Osteocyte (in vitro differentiated cells): Measurements from ENCODE around the gene DOCK2. TPM values are rescaled to one million over a fixed set of nuclear protein-coding genes. Genes with fewer than 3 reads are reported as not detected.
"Not testable (repeated sequence)": the region's sequence is repeated elsewhere in the genome, so short reads cannot be mapped to it uniquely, and the experiment has no call there.

Experiments used
- DNase-seq: peaks from one replicate; pipeline ENCODE4 v3.0.0; 2021; ENCODE audit warnings: mixed read lengths; ENCODE audit not compliant: unreplicated experiment; ENCODE audit errors: extremely low spot score
- H3K27ac Mint-ChIP-seq: one replicate; pipeline ENCODE4 v1.8.0; 2021; ENCODE audit warnings: mild to moderate bottlenecking, mixed read lengths; ENCODE audit not compliant: unreplicated experiment
- H3K27me3 Mint-ChIP-seq: one replicate; pipeline ENCODE4 v1.8.0; 2021; ENCODE audit warnings: mixed read lengths; ENCODE audit not compliant: unreplicated experiment
- H3K36me3 Mint-ChIP-seq: one replicate; pipeline ENCODE4 v1.8.0; 2021; ENCODE audit warnings: mixed read lengths; ENCODE audit not compliant: unreplicated experiment
- H3K4me1 Mint-ChIP-seq: one replicate; pipeline ENCODE4 v1.8.0; 2021; ENCODE audit warnings: mixed read lengths; ENCODE audit not compliant: unreplicated experiment
- H3K4me3 Mint-ChIP-seq: one replicate; pipeline ENCODE4 v1.8.0; 2021; ENCODE audit warnings: mild to moderate bottlenecking, moderate library complexity, mixed read lengths; ENCODE audit not compliant: unreplicated experiment
- H3K9me3 Mint-ChIP-seq: one replicate; pipeline ENCODE4 v1.8.0; 2021; ENCODE audit warnings: mixed read lengths; ENCODE audit not compliant: unreplicated experiment
- total RNA-seq: library from RNA; stranded (reverse); gene quantifications from 2 replicates; pipeline ENCODE4 v1.2.1, GENCODE V29; 2021
- TF ChIP-seq, protein P1 (sequence below): fragments of 200-600 bp; sonication (generic); IDR thresholded peaks from 2 replicates; pipeline ENCODE4 v1.5.0; 2021; ENCODE audit warnings: antibody characterized with exemption, mild to moderate bottlenecking, moderate library complexity

DOCK2 gene
- total RNA-seq, 1 donor from 2014 or later, result 11.6 TPM

- Mint-ChIP-seq H3K4me3 (no peak overlapping the region), H3K9me3 (no peaks in the 10 kb centered on the region), H3K4me1 (peaks cover 17% of the 10 kb centered on the region), H3K36me3 (no peaks in the 10 kb centered on the region), H3K27ac (no peak overlapping the region), H3K27me3 (no peaks in the 10 kb centered on the region)
- TF ChIP-seq, protein P1, sequence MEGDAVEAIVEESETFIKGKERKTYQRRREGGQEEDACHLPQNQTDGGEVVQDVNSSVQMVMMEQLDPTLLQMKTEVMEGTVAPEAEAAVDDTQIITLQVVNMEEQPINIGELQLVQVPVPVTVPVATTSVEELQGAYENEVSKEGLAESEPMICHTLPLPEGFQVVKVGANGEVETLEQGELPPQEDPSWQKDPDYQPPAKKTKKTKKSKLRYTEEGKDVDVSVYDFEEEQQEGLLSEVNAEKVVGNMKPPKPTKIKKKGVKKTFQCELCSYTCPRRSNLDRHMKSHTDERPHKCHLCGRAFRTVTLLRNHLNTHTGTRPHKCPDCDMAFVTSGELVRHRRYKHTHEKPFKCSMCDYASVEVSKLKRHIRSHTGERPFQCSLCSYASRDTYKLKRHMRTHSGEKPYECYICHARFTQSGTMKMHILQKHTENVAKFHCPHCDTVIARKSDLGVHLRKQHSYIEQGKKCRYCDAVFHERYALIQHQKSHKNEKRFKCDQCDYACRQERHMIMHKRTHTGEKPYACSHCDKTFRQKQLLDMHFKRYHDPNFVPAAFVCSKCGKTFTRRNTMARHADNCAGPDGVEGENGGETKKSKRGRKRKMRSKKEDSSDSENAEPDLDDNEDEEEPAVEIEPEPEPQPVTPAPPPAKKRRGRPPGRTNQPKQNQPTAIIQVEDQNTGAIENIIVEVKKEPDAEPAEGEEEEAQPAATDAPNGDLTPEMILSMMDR, result peak; percentile 21
- DNase-seq, result no peak
Observed at GRCh38 chr5:169805527-169805934, 168.5 kb downstream of the DOCK2 start.

GRCh38 chr5:169805937-169806700 lies 169.0 kb downstream of the DOCK2 start:
- H3K27me3 Mint-ChIP-seq, result no peaks in the 10 kb centered on the region
- H3K27ac Mint-ChIP-seq, result no peak overlapping the region
- no peaks in the 10 kb centered on the region for H3K36me3 Mint-ChIP-seq
- no peak overlapping the region for H3K4me3 Mint-ChIP-seq
- TF ChIP-seq, protein P1, result no peak
- peaks cover 17% of the 10 kb centered on the region for H3K4me1 Mint-ChIP-seq
- DNase-seq, result no peak
- no peaks in the 10 kb centered on the region for H3K9me3 Mint-ChIP-seq

DNA sequence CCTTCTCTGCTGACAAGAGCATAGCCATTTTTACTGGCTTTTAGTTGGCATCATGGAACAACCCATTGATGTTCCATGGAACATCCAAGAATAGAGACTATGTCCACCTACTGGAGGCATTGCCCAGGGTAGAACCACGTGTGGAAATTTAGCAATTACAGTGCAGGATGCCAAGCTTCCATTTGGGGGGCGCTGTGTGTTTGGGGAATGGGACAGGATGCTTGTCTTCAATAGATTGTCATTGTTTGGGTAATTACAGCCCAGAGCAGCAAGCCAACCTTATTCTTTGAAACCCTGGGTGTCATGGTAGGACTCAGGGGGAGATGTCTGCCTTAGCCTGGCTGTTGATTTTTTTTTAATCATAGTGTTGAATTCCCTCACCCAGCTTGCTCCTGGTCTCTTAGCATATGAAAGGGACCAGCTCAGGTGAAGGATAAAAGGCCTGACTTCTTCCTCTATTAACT lies 171.1 kb downstream of the DOCK2 start:
- H3K9me3 Mint-ChIP-seq, result no peaks in the 10 kb centered on the region
- H3K36me3 Mint-ChIP-seq, result no peaks in the 10 kb centered on the region
- no peak overlapping the region for H3K27ac Mint-ChIP-seq
- H3K4me1 Mint-ChIP-seq, result peaks cover 16% of the 10 kb centered on the region
- TF ChIP-seq, protein P1, result no peak
- DNase-seq, result no peak
- no peaks in the 10 kb centered on the region for H3K27me3 Mint-ChIP-seq
- no peak overlapping the region for H3K4me3 Mint-ChIP-seq

- not testable (repeated sequence) for H3K36me3 Mint-ChIP-seq, H3K4me3 Mint-ChIP-seq, H3K27ac Mint-ChIP-seq, H3K9me3 Mint-ChIP-seq, H3K4me1 Mint-ChIP-seq, H3K27me3 Mint-ChIP-seq, DNase-seq
Observed at GRCh38 chr5:169808880-169809279, 171.8 kb downstream of the DOCK2 start.

GRCh38 chr5:169809281-169809680 lies 172.2 kb downstream of the DOCK2 start:
- H3K4me1 Mint-ChIP-seq, result peaks cover 9% of the 10 kb centered on the region
- no peaks in the 10 kb centered on the region for H3K36me3 Mint-ChIP-seq

More at GRCh38 chr5:169809281-169809680, 172.2 kb downstream of the DOCK2 start:
- Mint-ChIP-seq H3K4me3 (no peak overlapping the region), H3K27me3 (no peaks in the 10 kb centered on the region), H3K9me3 (peaks cover 2% of the 10 kb centered on the region), H3K27ac (no peak overlapping the region)
- TF ChIP-seq, protein P1, result no peak
- DNase-seq, result no peak
